Heart left ventricle (tissue), 13 donors: Measurements from ENCODE around the gene GAB2.

ENCODE experiments used
- POLR2A ChIP-seq, 2 donors: fragments of 450-650 bp; IDR thresholded peaks; one replicate each; pipeline ENCODE4 v1.6.1; 2017; ENCODE audit warnings: antibody characterized with exemption in 2 of 2, mild to moderate bottlenecking in 2 of 2, moderate library complexity in 2 of 2
- TF ChIP-seq, protein P1 (sequence below), 12 donors: fragments of 200-600 bp; sonication (generic) in 4 of 12; IDR thresholded peaks; one replicate each; pipeline versions ENCODE4 v1.5.0 to v1.8.0; 2018 to 2022; ENCODE audit warnings: antibody characterized with exemption in 12 of 12, mild to moderate bottlenecking in 5 of 12
- donor health status: ischemic (EF 13 %, LVEDD 7.1; RV severe dilation, severe dysfunction).
- donor health status: DM: no; HTN: yes; CAD: no.
- donor health status: DM: no; HTN: no; CAD: no.
- donor health status: ischemic (EF 25% LVEDD 6.9; RV normal size, moderate dysfunction).
- donor health status: ischemic (EF 25% LVEDD 5.7; RV mildly dilated, moderate dysfunction).
- donor health status: ischemic (EF 35%, LVEDD 5.7; RV mildly dilated, moderate dysfunction).
- donor health status: nonischemic (EF 11% LVEDD 7.7; RV severe dilation, severe dysfunction).
- donor health status: DM: yes; HTN: yes; CAD: no.
- donor health status: PGD.
- donor health status: ischemic (EF 29% LVEDD 5.4; RV normal size, mild dysfunction).
- donor health status: nonischemic (EF 23%, LVEDD 6.1; RV moderate dilation, normal function).

DNA sequence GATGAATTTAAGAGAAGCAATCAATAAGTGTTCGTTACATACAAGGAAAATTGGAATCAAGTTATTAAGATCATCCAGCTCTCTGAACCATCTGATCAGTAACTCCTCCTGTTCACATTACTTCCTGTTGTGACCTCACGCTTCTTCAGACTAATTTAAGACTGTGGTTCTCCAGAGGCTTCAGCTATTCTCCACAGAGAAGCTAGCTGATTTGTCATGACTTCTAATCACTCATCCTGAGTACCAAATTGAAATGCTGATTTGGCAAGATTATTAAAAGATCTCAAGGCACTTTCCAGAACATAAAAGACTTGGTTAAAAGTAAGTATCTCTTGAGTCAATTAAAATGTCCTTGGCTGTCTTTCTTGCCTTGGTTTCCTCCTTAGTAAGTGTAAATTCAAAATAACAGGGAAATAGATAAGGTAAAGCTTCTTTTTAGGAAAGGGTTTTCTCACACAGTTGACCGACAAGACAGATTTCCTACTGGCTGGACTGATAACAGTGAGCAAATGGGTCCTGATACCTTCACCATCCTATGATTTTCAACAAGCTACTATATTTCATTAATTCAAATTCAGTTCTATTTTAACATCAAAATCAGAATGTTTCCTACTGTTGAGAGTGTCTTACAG lies 38.5 kb downstream of the GAB2 start:
- TF ChIP-seq, protein P1, sequence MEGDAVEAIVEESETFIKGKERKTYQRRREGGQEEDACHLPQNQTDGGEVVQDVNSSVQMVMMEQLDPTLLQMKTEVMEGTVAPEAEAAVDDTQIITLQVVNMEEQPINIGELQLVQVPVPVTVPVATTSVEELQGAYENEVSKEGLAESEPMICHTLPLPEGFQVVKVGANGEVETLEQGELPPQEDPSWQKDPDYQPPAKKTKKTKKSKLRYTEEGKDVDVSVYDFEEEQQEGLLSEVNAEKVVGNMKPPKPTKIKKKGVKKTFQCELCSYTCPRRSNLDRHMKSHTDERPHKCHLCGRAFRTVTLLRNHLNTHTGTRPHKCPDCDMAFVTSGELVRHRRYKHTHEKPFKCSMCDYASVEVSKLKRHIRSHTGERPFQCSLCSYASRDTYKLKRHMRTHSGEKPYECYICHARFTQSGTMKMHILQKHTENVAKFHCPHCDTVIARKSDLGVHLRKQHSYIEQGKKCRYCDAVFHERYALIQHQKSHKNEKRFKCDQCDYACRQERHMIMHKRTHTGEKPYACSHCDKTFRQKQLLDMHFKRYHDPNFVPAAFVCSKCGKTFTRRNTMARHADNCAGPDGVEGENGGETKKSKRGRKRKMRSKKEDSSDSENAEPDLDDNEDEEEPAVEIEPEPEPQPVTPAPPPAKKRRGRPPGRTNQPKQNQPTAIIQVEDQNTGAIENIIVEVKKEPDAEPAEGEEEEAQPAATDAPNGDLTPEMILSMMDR (IDR thresholded peaks at IDR 0.05): no peak
- no peak for TF ChIP-seq POLR2A (IDR thresholded peaks at IDR 0.05)
